H7 (cell line): ENCODE measurements around the gene BBS1. TPM values are rescaled to one million over a fixed set of nuclear protein-coding genes. Genes with fewer than 3 reads are reported as not detected.
"Not testable (repeated sequence)": the region's sequence is repeated elsewhere in the genome, so short reads cannot be mapped to it uniquely, and the experiment has no call there.

Source experiments
- DNase-seq: peaks from one replicate; pipeline ENCODE4 v3.0.0; 2012
- H3K27me3 ChIP-seq: 2 replicates; pipeline ENCODE4 v1.6.0; 2011; ENCODE audit warnings: mild to moderate bottlenecking, low read length; ENCODE audit not compliant: control insufficient read depth, insufficient read depth
- H3K36me3 ChIP-seq: replicated peaks from 2 replicates; pipeline ENCODE4 v1.5.1; 2011; ENCODE audit warnings: low read length; ENCODE audit not compliant: control insufficient read depth, insufficient read depth
- H3K4me3 ChIP-seq: 2 replicates; pipeline ENCODE4 v1.5.1; 2011; ENCODE audit warnings: low read depth, mild to moderate bottlenecking, control low read depth, low read length, moderate library complexity; ENCODE audit not compliant: insufficient read depth
- total RNA-seq: library from RNA; depleted of rRNA; stranded (reverse); fragments of >200 nt; shearing (Covaris generic); gene quantifications from 2 replicates; pipeline ENCODE4 v1.2.3, GENCODE V29; 2014; rRNA removed

Gene BBS1
- total RNA-seq, 1 experiment from 2014 or later = 25.4 TPM

DNA sequence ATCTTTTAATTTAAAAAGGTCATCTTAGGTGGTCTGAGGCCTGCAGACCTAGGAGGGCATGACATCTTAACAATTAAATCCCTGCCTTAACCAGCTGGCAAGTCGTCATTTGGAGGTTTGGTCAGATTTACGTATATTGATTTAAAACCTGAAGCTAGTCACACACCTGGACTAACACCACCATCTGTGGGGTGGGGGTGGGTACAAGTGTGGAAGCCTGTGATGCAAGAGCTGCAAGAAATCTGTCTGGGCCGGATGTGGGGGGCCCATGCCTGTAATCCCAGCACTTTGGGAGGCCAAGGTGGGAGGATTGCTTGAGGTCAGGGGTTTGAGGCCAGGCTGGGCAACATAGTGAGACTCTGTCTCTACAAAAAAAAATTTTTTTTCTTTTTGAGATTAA is 70.8 kb downstream of the BBS1 start:
- Histone ChIP-seq H3K36me3 (no peaks in the 10 kb centered on the region), H3K4me3 (no peak overlapping the region), H3K27me3 (no peaks in the 10 kb centered on the region)
- no peak for DNase-seq

DNA sequence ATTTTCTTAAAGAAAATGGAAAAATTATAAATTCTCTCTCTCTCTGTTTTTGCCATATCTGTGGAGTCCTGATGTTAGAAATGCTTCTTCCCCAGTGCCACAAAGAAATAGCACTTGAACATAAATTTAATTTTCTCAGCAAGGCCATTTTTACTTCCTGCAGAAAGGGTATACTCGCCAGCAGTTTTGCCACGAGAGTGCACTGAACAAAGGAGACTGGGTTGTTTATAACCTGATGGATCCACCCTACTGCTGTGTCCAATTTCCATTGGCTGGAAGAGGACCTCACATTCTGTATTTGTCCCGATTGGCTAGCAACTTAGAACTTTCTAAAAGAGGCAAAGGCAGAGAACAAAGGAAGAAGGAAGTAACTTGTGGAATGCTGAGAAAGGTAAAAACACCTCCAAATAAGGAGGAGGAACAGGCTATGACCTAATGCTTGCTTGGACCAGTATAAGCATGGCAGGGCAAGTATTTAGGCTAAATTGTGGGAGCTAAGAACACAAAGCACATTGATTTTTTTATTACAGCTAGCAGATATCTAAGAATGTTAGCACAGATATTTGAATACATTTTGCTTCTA is 72.2 kb downstream of the BBS1 start:
- not testable (repeated sequence) for H3K36me3 ChIP-seq, DNase-seq, H3K4me3 ChIP-seq, H3K27me3 ChIP-seq

Other genes with a start within 250 kb of the BBS1 start
- 140 and 165 TPM in 2 replicates for gene RAB1B, start 242.0 kb upstream of the BBS1 start, total RNA-seq
- 3.5 and 12.0 TPM in 2 replicates for gene CNIH2, start 232.5 kb upstream of the BBS1 start, total RNA-seq
- gene YIF1A, start 221.5 kb upstream of the BBS1 start, total RNA-seq = 117 and 125 TPM in 2 replicates
- 0.42 and 0.85 TPM in 2 replicates for gene TMEM151A, start 218.7 kb upstream of the BBS1 start, total RNA-seq
- gene CD248, start 193.6 kb upstream of the BBS1 start, total RNA-seq = 0.83 and 1.4 TPM in 2 replicates
- 7.2 and 9.6 TPM in 2 replicates for gene RIN1, start 174.2 kb upstream of the BBS1 start, total RNA-seq
- gene BRMS1, start 165.5 kb upstream of the BBS1 start, total RNA-seq = 53.5 and 72.8 TPM in 2 replicates
- gene B4GAT1, start 163.0 kb upstream of the BBS1 start, total RNA-seq = 41.6 and 41.9 TPM in 2 replicates
- gene SLC29A2, start 138.9 kb upstream of the BBS1 start, total RNA-seq = 23.8 and 32.1 TPM in 2 replicates
- gene NPAS4, start 89.6 kb upstream of the BBS1 start, total RNA-seq = 0.04 TPM in 1 of 2 replicates, not detected in the other
- 148 and 174 TPM in 2 replicates for gene MRPL11, start 71.8 kb upstream of the BBS1 start, total RNA-seq
- gene PELI3, start 43.7 kb upstream of the BBS1 start, total RNA-seq = 8.1 and 9.5 TPM in 2 replicates
- gene DPP3, start 30.2 kb upstream of the BBS1 start, total RNA-seq = 146 and 156 TPM in 2 replicates
- 14.8 and 25.8 TPM in 2 replicates for gene ZDHHC24, start 35.4 kb downstream of the BBS1 start, total RNA-seq
- 36.9 and 68.8 TPM in 2 replicates for gene ACTN3, start 36.3 kb downstream of the BBS1 start, total RNA-seq
- 4.8 and 5.1 TPM in 2 replicates for gene CTSF, start 58.0 kb downstream of the BBS1 start, total RNA-seq
- gene CCDC87, start 82.4 kb downstream of the BBS1 start, total RNA-seq = 0.52 and 0.67 TPM in 2 replicates
- 47.6 and 53.7 TPM in 2 replicates for gene CCS, start 82.5 kb downstream of the BBS1 start, total RNA-seq
- gene RBM14, start 106.0 kb downstream of the BBS1 start, total RNA-seq = 51.6 and 55.2 TPM in 2 replicates
- 120 and 134 TPM in 2 replicates for gene RBM4, start 128.1 kb downstream of the BBS1 start, total RNA-seq
- gene RBM4B, start 167.3 kb downstream of the BBS1 start, total RNA-seq = 13.1 and 21.8 TPM in 2 replicates
- 39.2 and 51.2 TPM in 2 replicates for gene SPTBN2, start 218.6 kb downstream of the BBS1 start, total RNA-seq